Panc1 (cell line): ENCODE results near the gene RANBP3. TPM values are rescaled to one million over a fixed set of nuclear protein-coding genes. Genes with fewer than 3 reads are reported as not detected.

Experiments used
- ATAC-seq: fragments of 200-7000 bp; cut with Tn5 transposase; 2 replicates; pipeline ENCODE4 v1.9.1; 2020; ENCODE audit warnings: mild to moderate bottlenecking, moderate library complexity
- BruUV-seq: library from RNA; stranded (reverse); fragments of 400-500 nt; replicated peaks from 2 replicates; lab custom pipeline; 2021; lab: Mats Ljungman, UMichigan
- CTCF ChIA-PET: fragments of 300-600 bp; sonication (Branson Sonifier 250); formaldehyde crosslinking; loops from one replicate; lab custom pipeline; 2022; ENCODE audit warnings: antibody characterized with exemption; lab: Charles Lee
- POLR2A ChIA-PET: fragments of 300-600 bp; sonication (Branson Sonifier 250); formaldehyde crosslinking; loops from one replicate; lab custom pipeline; 2022; ENCODE audit warnings: antibody characterized with exemption; lab: Charles Lee
- DNase-seq: peaks from one replicate; pipeline ENCODE4 v3.0.0-alpha.2; 2010; ENCODE audit warnings: low read depth, low spot score
- H3K27ac ChIP-seq: 2 replicates; pipeline ENCODE4 v1.5.1; 2011; ENCODE audit warnings: mild to moderate bottlenecking, low read length, inconsistent platforms
- H3K27me3 ChIP-seq: fragments of 200-500 bp; sonication (Bioruptor generic); 2 replicates; pipeline ENCODE4 v1.6.0; 2014; ENCODE audit warnings: low read length, inconsistent platforms; ENCODE audit not compliant: control insufficient read depth, insufficient read depth
- H3K36me3 ChIP-seq: fragments of 200-500 bp; sonication (Bioruptor generic); 2 replicates; pipeline ENCODE4 v1.5.1; 2014; ENCODE audit warnings: inconsistent platforms, mild to moderate bottlenecking, low read length, moderate library complexity; ENCODE audit not compliant: control insufficient read depth, insufficient read depth
- H3K4me1 ChIP-seq: 2 replicates; pipeline ENCODE4 v1.5.1; 2011; ENCODE audit warnings: inconsistent platforms, mild to moderate bottlenecking, low read length, moderate library complexity; ENCODE audit not compliant: control insufficient read depth, insufficient read depth
- H3K4me3 ChIP-seq, 2 experiments: 2 replicates each; pipeline ENCODE4 v1.5.1; 2011 to 2012; ENCODE audit warnings: low read depth in 2 of 2, low read length in 2 of 2, mild to moderate bottlenecking in 2 of 2, inconsistent platforms in 1 of 2, moderate library complexity in 1 of 2
- H3K9me3 ChIP-seq: fragments of 200-500 bp; sonication (Bioruptor generic); 2 replicates; pipeline ENCODE4 v1.5.1; 2014; ENCODE audit warnings: low read depth, mild to moderate bottlenecking, inconsistent platforms, low read length, moderate library complexity; ENCODE audit not compliant: control insufficient read depth, insufficient read depth
- POLR2AphosphoS5 ChIP-seq: IDR thresholded peaks from 2 replicates; pipeline ENCODE4 v1.6.1; 2012; ENCODE audit warnings: mild to moderate bottlenecking, low read depth, low read length, moderate library complexity
- SIN3A ChIP-seq: IDR thresholded peaks from 2 replicates; pipeline ENCODE4 v1.6.1; 2012; ENCODE audit warnings: low read depth, mild to moderate bottlenecking, low read length, moderate library complexity, borderline replicate concordance; ENCODE audit not compliant: insufficient read depth
- TCF7L2 ChIP-seq: IDR thresholded peaks from 2 replicates; pipeline ENCODE4 v1.6.1; 2011; ENCODE audit warnings: mild to moderate bottlenecking, low read depth, low read length, inconsistent platforms
- in situ Hi-C: cut with HindIII; loops from 2 replicates; pipeline ENCODE4 v1.10.0; 2016; ENCODE audit warnings: low sequenced_read_pairs, low pct_unique_long_range_greater_than_20kb
- intact Hi-C: fragments of 100-400 bp; cut with micrococcal nuclease; formaldehyde crosslinking; loops from one replicate; pipeline ENCODE4 v1.10.0; 2022; ENCODE audit not compliant: unreplicated experiment
- total RNA-seq: library from RNA; stranded (reverse); gene quantifications from one replicate; pipeline ENCODE4 v1.2.1, GENCODE V29; 2021; ENCODE audit not compliant: unreplicated experiment
- TF ChIP-seq, protein P1 (sequence below), 2 experiments: IDR thresholded peaks; 2 replicates each; pipeline ENCODE4 v1.6.1; 2011 to 2012; ENCODE audit warnings: low read depth in 2 of 2, control low read depth in 1 of 2, low read length in 1 of 2, mild to moderate bottlenecking in 1 of 2, moderate library complexity in 1 of 2; ENCODE audit not compliant: insufficient read depth in 1 of 2
- TF ChIP-seq, protein P2 (sequence below): fragments of 450-650 bp; IDR thresholded peaks from 2 replicates; pipeline ENCODE4 v1.5.1; 2017; ENCODE audit warnings: mild to moderate bottlenecking

The RANBP3 gene
- total RNA-seq, 1 experiment from 2014 or later: 54.6 TPM

DNA sequence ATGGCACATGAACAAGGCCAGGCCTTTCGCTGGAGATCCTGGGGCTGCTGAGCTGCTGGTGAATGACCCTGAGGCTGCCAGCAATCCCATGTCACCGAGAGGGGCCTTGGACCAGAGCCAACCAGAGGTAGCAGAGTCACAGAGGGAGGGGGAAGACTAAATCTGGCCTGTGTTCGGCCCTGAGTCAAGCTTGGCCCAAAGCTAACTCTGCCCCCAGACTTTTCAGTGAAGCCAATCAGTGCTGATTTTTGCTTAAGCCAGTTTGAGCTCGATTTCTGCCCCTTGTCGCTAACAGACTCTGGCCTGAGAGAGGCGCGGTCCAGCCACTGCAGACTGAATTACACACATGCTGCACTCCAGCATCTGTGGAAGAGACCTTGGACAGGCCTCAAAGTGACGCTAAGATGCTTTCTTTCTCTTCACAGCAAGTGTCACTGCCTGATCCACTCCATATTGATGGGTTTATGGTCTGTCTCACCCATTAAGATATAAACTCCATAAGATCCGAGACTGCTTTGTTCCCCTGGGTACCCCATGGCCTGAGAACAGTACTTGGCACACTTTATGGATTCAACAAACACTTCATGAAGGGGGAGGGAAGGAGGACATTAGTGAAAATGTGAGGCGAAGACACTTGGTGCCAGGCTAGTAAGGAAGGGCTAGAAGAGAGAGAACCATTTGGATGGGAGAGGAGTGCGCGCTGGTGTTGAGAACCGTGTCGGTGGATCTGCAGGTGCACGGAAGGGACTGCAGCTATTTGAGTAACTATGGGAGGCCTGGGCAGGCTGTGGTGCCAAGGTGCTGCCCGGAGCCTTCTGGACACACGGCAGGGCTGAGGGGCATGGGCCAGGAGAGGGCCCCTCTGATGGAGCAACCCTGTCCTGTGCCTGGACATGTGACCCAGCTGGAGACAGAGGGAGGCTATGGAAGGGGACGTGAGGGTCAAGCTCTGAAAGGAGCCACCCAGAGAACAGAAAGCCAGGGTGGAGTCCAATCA, 17.6 kb downstream of the RANBP3 start:
- ChIA-PET CTCF (interaction anchor here (0.6 kb wide), 1 partner anchor 88 kb away, joined by 3 read pairs; no protein-coding TSS in a partner anchor), POLR2A (no interaction called here)
- no peaks in the 10 kb centered on the region for H3K36me3 ChIP-seq
- H3K27me3 ChIP-seq: no peaks in the 10 kb centered on the region
- intact Hi-C loops (no loop called here), in situ Hi-C loops (no loop called here)
- H3K4me3 ChIP-seq: no peak overlapping the region
- no peak overlapping the region for H3K27ac ChIP-seq
- no TSS peak for BruUV-seq
- TF ChIP-seq SIN3A: no peak
- TF ChIP-seq, protein P1, sequence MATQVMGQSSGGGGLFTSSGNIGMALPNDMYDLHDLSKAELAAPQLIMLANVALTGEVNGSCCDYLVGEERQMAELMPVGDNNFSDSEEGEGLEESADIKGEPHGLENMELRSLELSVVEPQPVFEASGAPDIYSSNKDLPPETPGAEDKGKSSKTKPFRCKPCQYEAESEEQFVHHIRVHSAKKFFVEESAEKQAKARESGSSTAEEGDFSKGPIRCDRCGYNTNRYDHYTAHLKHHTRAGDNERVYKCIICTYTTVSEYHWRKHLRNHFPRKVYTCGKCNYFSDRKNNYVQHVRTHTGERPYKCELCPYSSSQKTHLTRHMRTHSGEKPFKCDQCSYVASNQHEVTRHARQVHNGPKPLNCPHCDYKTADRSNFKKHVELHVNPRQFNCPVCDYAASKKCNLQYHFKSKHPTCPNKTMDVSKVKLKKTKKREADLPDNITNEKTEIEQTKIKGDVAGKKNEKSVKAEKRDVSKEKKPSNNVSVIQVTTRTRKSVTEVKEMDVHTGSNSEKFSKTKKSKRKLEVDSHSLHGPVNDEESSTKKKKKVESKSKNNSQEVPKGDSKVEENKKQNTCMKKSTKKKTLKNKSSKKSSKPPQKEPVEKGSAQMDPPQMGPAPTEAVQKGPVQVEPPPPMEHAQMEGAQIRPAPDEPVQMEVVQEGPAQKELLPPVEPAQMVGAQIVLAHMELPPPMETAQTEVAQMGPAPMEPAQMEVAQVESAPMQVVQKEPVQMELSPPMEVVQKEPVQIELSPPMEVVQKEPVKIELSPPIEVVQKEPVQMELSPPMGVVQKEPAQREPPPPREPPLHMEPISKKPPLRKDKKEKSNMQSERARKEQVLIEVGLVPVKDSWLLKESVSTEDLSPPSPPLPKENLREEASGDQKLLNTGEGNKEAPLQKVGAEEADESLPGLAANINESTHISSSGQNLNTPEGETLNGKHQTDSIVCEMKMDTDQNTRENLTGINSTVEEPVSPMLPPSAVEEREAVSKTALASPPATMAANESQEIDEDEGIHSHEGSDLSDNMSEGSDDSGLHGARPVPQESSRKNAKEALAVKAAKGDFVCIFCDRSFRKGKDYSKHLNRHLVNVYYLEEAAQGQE (IDR thresholded peaks at IDR 0.05; ENCODE audit: insufficient read depth in 1 of 2, low read depth in 2 of 2, low read length in 1 of 2): no peak
- no peak for TF ChIP-seq TCF7L2
- TF ChIP-seq POLR2AphosphoS5: no peak
- TF ChIP-seq, protein P2, sequence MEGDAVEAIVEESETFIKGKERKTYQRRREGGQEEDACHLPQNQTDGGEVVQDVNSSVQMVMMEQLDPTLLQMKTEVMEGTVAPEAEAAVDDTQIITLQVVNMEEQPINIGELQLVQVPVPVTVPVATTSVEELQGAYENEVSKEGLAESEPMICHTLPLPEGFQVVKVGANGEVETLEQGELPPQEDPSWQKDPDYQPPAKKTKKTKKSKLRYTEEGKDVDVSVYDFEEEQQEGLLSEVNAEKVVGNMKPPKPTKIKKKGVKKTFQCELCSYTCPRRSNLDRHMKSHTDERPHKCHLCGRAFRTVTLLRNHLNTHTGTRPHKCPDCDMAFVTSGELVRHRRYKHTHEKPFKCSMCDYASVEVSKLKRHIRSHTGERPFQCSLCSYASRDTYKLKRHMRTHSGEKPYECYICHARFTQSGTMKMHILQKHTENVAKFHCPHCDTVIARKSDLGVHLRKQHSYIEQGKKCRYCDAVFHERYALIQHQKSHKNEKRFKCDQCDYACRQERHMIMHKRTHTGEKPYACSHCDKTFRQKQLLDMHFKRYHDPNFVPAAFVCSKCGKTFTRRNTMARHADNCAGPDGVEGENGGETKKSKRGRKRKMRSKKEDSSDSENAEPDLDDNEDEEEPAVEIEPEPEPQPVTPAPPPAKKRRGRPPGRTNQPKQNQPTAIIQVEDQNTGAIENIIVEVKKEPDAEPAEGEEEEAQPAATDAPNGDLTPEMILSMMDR: no peak
- H3K9me3 ChIP-seq: no peaks in the 10 kb centered on the region
- ATAC-seq (no peak), DNase-seq (no peak)
- H3K4me1 ChIP-seq: peaks cover 14% of the 10 kb centered on the region

DNA sequence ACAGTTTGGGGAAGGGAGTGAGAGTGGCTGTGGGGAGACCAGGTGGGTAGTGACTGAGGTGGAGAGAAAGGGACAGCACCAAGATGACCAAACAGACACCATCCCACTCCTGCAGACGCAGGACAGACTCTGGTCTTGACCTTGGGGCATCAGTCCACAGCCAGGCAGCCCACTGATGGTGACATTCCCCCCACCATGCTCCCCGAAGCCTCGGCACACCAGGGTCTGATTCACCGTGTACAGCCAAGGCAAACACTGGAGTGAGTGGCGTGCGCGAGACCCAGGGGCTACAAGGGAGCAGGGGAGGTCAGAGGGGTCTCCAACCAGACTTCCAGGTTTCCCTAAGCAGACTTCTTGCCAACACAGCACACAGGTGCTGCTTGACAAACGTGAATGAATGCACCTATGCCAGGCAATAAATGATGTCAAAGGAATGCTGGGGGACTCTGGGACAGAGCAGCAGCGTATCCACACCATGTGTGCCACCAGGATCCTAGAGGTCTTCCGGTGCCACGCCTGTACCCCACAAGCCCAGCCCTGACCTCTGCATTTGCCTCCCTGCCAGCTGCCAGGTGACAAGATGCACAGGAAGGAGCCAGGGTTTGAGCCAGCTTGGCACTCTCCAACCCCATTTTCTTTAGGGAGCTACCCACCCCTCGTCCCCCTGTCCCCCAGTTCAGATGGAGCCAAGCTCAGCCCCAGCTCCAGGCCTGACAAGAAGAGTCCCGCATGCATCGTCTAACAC, 18.5 kb downstream of the RANBP3 start:
- Histone ChIP-seq H3K4me1 (peaks cover 22% of the 10 kb centered on the region), H3K4me3 (no peak overlapping the region), H3K36me3 (no peaks in the 10 kb centered on the region), H3K27me3 (no peaks in the 10 kb centered on the region), H3K27ac (no peak overlapping the region), H3K9me3 (no peaks in the 10 kb centered on the region)
- ATAC-seq (no peak), DNase-seq (no peak)
- intact Hi-C loops: no loop called here
- POLR2A ChIA-PET: no interaction called here
- in situ Hi-C loops: no loop called here
- CTCF ChIA-PET: no interaction called here
- TF ChIP-seq POLR2AphosphoS5: no peak
- TF ChIP-seq, protein P1 (IDR thresholded peaks at IDR 0.05; ENCODE audit: insufficient read depth in 1 of 2, low read depth in 2 of 2, low read length in 1 of 2): no peak
- no peak for TF ChIP-seq SIN3A
- TF ChIP-seq TCF7L2: no peak
- TF ChIP-seq, protein P2: no peak
- no TSS peak for BruUV-seq
